Skin epidermis (tissue), 12 donors: Measurements from ENCODE around the gene YY1.
"Not testable (repeated sequence)": the region's sequence is repeated elsewhere in the genome, so short reads cannot be mapped to it uniquely, and the experiment has no call there.

Experiments
- H3K27ac ChIP-seq, 21 experiments: fragments of 200-600 bp; sonication (generic) in 11 of 21; one replicate each; pipeline ENCODE4 v1.5.0; 2020; ENCODE audit warnings: mild to moderate bottlenecking in 3 of 21, inconsistent platforms in 2 of 21, moderate library complexity in 2 of 21
- H3K4me3 ChIP-seq, 7 experiments: fragments of 200-600 bp; sonication (generic) in 2 of 7; one replicate each; pipeline ENCODE4 v1.5.0; 2020; ENCODE audit warnings: inconsistent platforms in 2 of 7, mild to moderate bottlenecking in 2 of 7, moderate library complexity in 1 of 7

Gene YY1

DNA sequence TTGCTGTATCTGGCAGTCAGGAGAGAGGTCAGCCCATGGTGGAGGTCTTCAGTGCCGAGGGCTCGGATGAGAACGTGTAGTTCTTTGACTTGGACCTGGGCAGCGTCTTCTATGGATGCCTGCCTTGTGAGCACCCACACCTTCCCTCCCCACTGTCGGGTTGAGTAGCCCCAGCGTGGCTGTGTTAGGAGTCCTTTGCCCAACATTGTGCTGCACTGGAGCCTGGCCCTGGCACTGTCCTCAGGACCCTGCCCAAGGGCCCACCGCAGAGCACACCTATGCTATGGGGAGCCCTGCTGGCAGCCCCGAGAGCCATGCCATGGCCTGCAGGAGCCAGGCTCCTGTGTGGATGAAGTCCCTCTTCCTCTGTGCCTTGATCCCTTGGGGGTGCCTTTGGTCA is 40.6 kb downstream of the YY1 start:
- H3K27ac ChIP-seq, result no peak overlapping the region
- no peak overlapping the region for H3K4me3 ChIP-seq

DNA sequence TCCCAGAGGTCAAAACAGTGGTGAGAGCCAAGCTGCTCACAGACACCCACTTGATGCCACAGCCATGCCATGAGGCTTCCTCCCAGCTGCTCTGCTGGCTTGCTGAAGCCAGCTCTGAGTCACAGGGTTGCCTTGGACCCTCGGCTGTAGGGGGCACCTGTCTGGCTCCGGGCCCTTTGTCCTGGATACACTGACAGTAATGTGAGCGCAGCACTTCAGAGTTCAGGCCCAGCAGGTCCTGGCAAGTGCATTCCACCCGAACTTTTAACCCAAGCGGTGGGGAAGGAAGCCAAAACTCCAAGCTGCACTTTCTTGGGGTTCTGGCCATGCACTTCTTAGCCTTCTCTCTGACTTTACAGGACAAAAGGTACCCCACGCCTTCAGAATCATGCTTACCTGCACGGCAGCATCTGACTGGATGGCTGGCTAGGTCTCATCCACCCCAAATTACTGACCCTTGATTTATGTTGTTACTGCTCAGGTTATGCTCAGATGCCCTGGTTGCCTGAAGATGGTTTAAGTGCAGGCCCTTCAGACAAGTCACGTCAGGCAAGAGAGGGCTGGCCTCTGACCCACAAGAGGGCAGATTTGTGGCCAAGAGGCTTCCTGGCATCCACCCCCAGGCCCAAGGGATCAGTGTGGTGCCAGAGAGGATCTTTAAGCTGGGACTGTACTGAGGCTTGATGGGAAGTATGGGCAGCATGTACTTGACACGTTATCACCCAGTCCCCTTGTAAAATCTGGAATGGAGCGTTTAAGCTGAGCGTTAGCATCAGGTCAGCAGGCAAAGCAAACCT is 42.5 kb downstream of the YY1 start:
- no peak overlapping the region for H3K4me3 ChIP-seq
- H3K27ac ChIP-seq, result peak overlapping the region in 1 of 21 experiments; percentile 34

DNA sequence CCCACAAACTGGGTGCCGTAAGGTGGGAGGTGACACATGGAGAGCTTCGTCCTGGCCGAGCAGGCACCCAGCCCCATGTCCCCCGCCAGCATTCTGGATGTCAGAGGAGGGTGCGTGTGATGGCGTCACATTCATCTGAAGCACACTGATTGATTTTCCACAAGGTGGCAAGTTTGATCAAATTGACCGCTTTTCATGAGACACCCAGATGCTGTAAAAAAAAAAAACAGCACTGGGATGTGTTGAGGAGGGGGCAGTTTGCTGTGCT is 43.1 kb downstream of the YY1 start:
- peak overlapping the region in 1 of 21 experiments; percentile 34 for H3K27ac ChIP-seq
- no peak overlapping the region for H3K4me3 ChIP-seq

DNA sequence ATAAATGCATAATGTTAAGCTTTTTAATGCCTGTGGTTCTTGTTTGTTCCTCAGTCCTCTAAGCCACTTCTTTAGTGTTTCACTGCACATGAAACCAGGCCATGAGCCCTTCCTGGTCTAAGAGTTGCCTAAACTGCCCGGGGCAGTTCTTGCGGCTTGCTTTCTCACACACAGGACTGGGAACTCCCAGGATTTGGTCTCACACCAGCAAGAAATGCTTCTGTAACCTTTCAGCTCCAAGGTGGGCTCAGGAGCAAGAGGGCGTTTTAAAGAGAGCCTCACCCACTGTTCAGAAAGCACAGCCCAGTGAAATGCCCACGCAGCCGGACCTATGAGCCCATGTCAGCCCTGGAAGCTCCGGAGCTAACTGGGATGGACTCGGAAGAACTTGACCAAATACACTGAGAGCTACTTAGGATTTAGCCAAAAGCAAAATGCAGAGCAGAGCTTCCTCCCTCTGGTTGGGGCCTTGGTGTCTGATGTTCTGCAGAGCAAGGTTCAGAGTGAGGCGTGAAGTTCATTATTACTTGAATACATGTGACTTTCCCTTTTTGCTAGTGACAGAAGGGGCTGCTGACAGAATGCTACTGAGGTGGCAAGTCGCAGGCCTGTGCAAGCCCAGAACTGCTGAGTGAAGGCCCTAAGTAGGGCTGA is 43.9 kb downstream of the YY1 start:
- no peak overlapping the region for H3K4me3 ChIP-seq
- H3K27ac ChIP-seq, result peak overlapping the region in 2 of 21 experiments; percentile 7 to 23

DNA sequence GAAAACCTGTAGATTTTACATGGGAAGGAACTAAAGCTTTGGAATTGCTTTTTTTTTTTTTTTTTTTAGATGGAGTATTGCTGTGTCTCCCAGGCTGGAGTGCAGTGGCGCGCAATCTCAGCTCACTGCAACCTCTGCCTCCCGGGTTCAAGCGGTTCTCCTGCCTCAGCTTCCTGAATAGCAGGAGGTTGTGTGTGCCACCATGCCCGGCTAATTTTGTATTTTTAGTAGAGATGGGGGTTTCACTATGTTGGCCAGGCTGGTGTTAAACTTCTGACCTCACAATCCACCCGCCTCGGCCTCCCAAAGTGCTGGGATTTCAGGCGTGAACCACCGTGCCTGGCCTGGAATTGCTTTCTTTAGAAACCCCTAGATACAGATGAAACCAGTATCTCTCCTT is 44.5 kb downstream of the YY1 start:
- H3K27ac ChIP-seq, H3K4me3 ChIP-seq: not testable (repeated sequence)

DNA sequence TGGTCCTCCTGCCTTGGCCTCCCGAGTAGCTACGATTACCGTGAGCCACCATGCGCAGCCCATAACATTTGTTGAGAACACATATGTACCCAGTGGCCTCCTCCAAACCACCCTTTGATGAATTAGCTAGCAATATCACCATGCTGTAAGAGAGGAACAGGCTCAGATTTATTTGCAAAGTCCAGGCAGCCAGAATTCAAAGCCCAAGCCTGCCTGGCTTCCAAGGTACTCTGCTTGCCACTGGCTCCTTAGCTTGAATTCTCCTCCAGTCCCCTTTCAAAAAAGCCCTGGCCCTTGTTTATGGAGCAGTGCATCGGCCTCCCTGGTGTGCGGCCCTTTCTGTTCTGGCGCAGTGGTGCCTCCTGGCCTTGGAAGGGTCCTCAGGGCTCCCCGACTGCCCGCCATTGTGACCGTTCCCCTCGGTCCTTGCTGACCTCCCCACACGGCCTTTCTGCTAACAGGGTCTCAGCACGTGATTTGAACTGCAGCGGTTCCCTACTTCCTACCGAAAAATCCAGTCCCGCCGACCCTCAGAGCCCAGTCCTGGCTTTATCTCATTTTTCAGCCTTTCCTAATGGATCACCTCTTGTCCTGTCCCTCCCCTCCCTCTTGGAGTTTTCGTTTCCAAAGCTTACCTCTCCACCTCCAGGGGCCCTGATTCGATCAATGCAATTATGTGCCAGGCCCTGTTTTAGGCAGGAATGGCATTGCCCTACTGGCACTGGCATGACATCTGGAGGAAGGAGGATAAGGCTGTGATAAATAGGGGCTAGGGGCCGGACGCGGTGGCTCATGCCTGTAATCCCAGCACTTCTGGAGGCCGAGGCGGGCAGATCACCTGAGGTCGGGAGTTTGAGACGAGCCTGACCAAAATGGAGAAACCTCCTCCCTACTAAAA is 45.3 kb downstream of the YY1 start:
- H3K4me3 ChIP-seq, result peak overlapping the region in 4 of 7 experiments; percentile 64 to 83 (median 72)
- peak overlapping the region in 12 of 21 experiments; percentile 75 to 95 (median 88) for H3K27ac ChIP-seq

DNA sequence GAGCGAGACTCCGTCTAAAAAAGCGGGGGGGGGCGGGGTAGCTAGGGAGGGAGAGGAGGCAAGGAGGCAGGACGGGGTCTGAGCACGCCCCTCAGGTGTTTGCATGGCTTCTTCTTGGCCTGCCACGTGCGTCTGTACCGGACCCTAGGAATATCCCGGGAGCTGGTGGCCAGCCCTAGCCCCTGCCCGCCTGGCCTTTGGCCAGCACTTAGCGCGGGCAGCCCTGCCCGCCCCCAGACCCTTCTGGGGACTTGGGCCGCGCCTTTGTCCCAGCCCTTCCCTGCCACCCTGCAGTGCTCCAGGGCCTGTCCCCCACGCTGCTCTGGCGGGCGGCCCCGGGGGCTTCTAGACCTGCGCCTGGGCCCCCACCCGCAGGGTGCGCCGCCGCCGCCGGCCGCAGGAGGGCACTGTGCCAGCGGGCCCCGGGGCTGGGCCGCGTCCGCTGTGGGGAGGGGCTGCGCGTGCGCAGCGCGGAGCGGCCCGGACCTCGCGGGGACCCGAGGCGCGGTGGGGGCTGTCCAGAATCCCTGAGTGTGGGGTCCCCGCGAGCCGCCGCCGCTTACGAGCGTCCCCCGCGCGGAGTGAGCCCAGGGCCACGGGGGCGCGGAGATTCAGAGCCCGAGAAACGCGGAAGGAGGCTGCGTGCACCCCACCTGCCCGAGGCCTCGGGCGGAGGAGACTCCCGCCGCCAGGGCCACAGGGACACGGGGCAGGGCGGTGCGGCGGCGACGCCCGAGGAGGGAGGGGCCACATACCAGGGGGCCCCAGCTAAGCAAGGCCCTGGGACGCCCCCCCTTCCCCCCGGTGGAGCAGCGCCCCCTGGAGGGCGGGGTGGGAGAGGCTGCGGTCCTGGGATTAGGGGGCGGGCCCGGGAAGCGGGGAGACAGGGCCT is 46.3 kb downstream of the YY1 start:
- peak overlapping the region; percentile 60 to 92 (median 75) for H3K4me3 ChIP-seq
- H3K27ac ChIP-seq, result peak overlapping the region; percentile 75 to 97 (median 88)

DNA sequence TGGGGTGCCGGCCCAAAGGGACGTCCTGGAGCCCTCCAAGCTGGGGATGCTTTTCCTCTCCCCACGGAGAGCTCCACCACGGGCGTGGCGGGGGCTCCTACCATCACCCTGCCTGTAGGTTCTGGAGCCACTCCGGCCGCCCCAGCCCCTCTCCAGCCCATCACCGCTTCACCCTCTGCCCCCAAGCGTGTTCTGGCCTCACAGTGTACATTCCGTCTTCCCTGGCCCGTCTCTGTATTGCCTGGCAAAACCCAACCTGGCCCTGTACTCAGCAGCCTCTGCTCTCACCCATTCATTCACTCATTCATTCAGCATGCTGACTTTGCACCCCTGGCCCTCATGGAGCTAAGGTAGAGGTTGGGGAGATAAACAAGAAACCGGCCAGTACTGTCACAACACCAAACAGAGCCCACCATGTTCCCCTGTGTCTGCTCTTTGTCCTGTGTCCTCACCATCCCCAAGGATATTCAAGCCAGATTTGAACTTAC is 47.0 kb downstream of the YY1 start:
- Histone ChIP-seq H3K4me3 (peak overlapping the region; percentile 60 to 92 (median 75)), H3K27ac (peak overlapping the region in 20 of 21 experiments; percentile 75 to 97 (median 88))

DNA sequence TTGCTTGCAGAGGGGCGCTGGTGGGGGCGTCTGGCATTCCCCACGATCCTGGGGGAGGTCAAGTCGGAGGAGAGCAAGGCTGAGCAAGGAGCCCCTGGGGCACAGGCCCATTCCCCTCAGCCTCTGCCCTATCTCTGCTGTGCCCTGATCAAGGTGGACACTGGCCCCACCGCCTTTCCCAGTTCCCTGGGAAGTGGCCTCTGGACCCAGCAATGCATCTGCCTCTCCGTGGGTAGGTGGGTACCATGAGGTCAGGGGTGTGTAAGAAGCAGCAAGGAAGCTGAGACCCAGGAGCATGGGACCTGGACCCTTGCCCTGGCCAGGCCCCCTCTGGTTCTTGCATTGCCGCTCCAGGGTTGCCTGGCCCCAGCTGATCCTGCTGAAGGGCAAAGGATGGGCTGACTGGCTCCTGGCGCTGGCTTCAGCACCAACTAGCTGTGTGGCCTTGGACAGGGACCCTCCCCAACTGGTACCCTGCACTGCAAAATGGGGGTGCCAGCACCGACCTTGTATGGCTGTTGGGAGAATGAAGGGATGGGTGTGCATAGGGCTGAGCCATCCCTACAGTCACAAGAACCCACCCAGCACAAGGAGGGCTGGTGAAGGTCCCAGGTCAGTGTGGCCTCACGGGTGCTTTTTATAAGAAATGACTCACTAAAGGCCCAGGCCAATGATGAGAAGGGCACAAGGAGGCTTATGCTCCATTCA is 47.7 kb downstream of the YY1 start:
- no peak overlapping the region for H3K27ac ChIP-seq
- no peak overlapping the region for H3K4me3 ChIP-seq

DNA sequence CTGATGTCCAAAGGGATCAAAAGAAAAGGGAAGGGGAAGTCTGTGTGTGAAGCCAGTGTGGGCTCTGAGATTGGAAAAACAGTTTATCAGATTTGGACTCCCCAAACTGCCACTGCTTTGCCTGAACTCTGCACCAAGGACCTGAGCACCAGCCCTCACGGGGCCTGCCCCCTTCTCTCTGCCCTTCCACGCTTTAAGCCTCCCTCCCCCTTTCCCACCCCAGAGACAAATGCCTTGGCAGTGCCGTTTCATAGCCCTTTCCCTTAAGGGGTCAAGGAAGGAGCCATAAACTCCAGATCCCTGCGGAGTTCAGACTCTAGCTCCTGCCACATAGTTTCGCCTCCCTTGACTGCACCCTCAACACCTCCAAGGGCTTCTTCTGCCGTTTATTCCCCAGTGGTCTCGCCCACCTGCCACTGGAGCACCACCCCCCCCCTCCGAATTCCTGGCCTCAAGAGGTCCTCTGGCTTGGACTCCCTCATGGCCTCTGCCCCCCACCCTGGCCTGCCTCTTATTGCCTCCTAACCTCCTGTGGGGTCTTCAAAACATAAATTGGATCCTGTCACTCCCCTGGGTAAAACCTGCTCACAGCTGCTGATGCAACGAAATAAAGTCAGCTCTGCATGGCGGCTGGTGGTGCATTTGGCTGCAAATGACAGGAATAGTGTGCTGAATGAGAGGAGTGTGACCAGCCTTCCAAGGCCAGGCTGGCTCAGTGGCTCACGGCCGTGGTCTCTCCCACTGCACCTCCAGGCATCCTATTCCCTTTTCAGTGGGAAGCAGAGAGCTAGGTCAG is 48.5 kb downstream of the YY1 start:
- Histone ChIP-seq H3K27ac (no peak overlapping the region), H3K4me3 (no peak overlapping the region)

DNA sequence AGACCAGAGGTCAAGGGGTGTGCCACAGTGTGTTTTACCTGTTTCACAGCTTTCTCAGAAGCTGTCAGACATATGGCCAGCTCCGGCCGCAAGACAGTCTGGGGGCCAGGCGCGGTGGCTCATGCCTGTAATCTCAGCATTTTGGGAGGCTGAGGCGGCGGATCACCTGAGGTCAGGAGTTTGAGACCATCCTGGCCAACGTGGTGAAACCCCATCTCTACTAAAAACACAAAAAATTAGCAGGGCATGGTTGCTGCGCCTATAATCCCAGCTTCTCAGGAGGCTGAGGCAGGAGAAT is 49.0 kb downstream of the YY1 start:
- H3K4me3 ChIP-seq, H3K27ac ChIP-seq: not testable (repeated sequence)

DNA sequence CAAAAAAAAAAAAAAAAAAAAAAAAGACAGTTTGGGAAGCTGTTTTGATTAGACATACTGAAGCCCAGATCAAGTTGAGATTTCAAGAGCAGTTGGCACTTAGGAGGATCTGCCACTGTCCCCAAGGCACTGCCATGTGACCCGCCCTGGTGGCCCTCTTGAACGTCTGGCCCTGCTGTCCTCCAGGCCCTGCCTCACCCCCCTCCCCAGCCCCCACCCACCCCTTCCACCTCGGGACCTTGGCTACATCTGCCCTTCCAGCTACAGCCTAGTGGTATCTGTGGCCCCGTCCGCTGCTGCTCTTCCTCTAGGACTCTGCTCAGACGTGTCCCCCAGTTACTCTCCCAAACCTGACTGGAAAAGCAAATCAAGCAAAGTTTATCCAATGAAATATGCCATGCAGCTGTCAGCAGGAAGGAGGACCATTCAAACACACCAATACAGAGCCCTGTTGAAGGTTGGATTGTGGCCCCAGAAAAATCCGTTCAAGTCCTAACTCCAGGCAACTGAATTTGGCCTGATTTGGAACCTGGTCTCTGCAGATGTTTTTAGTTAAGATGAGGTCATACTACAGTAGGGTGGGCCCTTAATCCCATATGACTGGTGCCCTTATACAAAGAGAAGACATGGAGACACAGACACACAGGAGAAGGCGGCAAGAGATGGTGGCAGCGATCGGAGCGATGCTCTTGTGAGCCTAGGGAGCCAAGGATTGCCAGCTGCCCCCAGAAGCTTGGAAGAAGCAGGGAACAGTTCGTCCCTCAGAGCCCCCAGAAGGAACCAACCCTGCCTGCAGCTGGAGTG is 49.6 kb downstream of the YY1 start:
- H3K27ac ChIP-seq, result no peak overlapping the region
- no peak overlapping the region for H3K4me3 ChIP-seq

DNA sequence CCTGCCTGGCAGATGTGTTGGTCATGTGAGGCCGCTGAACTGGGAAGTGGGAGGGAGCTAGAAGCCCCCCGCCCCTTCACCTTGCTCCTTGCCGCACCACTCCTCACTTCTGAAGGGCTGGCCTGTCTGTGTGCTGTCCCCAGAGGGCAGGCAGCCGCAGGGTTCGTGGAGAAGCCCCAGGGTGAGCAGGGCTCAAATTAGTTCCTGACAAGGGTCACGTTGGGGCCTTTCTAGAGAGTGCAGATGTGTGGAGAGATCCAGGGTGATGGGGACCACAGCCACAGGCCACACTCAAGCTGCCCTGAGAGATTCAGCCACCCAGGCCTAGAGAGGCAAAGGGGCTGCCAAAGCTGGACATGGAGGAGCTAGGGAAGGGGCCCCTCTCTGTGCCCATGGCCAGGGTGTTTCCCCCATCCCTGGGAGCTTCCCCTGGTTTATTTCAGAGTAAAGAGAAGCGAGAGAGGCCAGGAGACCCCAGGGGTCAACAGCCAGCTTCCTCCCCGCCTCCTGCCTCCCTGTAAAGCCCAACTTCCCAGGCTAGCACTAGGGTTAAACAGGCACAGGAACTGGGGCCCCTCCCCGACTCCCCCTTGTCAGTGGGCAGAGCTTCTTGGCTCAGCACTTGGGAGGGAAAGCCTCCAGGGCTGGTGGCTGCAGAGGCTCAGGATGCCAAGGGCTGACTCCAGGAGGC is 51.1 kb downstream of the YY1 start:
- Histone ChIP-seq H3K27ac (peak overlapping the region in 4 of 21 experiments; percentile 1 to 55 (median 18)), H3K4me3 (no peak overlapping the region)

DNA sequence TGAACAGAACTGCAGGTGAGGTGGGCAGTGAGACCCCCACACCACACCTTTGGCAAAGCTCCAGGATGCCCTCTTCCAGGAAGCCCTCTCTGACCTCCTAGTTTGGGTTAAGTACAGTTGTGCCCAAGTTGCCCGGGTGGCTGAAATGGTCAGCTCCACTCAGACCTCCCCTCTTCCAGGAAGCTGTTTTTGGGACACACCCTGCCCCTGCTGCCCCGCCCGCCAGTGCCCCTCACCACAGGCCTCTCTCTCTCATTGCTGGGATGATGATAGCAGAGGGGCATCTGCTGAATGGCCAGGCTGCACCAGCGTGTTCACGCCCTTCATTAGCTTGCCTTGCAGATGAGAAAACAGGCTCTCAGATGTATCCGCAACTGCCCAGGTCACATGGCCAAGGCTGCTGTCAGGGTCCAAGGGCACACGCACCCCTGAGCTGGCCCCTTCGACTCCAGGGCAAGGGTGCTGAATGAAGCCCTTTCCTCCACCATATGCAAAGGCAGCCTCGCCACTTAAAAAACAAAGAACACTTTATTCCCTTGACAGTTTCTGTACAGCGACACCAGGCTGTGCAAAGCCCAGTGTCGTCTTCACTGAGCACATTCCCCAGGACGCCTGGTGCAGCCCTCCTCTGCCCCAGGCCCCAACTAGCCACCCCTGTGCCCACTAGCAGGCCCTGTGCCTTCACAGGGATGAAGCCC is 51.8 kb downstream of the YY1 start:
- Histone ChIP-seq H3K27ac (peak overlapping the region in 2 of 21 experiments; percentile 31 to 55), H3K4me3 (no peak overlapping the region)

DNA sequence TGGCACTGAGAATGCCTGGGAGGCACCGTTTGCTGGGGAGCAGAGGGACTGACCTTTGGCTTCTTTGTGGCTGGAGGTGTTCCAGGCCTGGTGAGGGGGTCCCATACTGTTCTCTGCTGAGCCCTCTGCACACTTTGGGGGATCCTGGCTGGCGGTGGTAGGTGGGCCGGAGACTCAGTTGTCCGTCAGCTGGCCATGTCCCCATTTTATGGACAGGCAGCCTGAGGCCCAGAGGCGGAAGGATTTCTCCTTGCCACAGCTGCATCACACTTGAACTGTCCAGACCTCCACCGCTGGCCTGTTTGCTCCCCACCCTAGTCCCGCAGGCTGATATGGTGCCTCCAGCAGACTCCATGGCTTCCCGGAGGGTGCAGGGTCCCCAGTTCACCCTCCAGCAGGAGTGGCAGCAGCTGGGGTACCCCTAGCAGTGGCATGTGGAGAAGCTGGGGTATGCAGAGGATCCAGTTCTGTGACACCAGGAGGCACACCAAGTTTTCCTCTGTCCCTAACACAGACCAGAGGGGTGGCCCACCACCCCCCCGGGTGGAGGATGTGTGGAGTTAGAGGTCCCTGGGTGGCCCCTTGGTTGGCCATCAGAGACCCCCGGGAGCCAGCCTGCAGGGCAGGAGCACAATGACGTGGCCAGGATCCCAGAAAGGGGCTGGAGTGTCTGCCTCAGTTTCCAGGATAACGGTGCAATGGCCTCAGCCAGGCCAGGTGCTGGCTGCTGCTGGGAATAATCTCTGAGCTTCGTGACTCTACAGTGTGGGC is 52.5 kb downstream of the YY1 start:
- H3K4me3 ChIP-seq, result no peak overlapping the region
- no peak overlapping the region for H3K27ac ChIP-seq
